Suppressor macrophage treated with lipopolysaccharide for 4 hours (primary cell): Measurements from ENCODE around the gene MYO7A.
"Not testable (repeated sequence)": the region's sequence is repeated elsewhere in the genome, so short reads cannot be mapped to it uniquely, and the experiment has no call there.

Source experiments
- DNase-seq: peaks from one replicate; pipeline ENCODE4 v3.0.0-alpha.2; 2020

MYO7A gene

DNA sequence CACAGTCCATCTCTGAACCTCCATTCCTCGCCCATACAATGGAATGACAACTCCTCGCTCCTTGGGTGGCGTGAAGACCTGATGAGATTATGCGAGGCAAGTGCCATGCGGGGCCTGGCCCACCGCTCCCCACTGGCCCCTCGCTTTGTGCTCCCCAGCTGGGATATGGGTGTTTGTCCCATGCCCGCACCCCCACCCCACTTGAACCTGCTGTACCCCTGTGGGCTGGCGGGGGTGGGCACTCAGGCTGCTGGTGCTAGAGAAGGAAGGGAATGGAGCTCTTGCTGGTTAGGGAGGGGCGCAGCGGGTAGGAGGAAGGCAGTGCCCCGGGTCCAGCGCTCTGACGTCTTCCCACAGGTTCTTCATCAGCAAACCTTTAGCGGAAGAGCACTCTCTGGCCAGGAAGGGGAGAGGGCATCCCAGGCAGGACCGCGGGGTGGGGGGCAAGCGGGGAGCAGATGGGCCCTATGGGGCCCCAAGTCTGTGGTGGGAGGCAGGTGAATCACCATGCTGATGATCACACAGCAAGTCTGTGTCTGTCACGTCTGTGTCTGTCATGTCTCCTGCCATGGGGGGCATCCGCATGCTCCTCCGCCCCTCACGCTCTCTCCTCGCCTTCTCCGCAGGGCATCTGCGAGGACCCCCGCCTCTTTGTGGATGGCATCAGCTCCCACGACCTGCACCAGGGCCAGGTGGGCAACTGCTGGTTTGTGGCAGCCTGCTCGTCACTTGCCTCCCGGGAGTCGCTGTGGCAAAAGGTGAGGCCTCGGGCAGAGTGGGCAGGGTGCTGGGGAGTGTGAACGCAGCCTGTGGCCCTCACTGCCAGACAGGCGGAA lies 34.8 kb upstream of the MYO7A start:
- no peak for DNase-seq

DNA sequence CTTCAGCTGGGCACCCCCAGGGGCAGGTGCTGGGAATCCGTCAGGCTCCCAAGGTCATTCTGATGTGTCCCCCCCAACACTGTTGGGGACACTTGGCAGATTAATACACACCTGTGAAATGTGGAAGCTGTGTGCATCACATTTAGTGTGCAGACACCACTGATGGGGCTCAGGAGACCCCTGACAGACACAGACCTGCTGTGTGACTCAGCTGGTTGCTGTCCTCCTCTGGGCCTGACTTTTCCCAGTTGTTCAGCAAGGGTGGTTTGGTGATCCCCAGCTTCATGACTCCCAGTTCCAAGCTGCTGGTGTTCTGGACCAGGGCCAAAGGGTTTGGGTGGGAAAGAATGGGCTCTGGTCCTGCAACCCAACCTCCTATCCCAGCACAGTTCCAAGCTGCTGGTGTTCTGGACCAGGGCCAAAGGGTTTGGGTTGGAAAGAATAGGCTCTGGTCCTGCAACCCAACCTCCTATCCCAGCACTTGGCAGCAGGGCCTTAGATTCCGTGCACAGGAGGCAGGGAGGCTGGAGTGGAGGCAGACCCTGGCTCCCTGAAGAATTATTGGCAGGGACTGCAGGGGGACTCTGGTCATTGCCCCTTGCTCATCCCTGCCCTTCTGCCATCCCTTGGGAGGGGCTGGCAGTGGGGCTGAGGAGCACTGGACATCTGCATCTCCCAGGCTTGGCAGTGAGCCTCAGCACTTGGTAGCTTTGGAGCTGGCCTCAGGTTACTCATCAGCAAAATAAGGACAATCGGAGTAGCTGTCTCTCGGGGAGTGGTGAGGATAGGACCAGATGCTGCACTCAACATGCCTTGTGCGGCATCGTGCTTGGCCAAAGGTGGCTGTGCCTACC lies 33.8 kb upstream of the MYO7A start:
- DNase-seq = no peak

DNA sequence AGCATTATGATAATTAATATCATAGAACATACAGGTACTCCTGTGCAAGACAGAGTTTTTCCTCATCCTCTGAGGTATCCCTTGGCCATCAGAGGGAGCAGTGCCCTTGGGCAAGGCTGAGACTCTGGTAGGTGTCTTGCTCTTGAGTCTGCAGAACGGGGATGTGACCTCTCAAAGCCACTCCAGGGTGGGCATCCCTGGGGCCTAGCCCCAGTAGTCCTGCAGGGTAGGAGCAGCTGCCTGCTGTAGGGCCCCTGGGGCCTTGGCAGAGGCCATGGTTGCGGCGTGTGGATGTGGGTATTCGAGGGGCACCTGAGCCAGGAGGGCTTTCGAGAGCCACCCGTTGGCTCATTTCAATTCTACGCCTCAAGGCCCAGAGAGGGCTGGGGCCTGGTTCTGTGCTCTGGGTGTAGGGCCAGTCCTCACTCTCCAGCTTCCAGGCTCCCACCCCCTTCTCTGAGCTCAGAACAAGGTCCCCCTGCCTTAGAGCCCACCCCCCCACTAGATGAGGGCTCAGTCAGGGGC lies 33.1 kb upstream of the MYO7A start:
- no peak for DNase-seq

DNA sequence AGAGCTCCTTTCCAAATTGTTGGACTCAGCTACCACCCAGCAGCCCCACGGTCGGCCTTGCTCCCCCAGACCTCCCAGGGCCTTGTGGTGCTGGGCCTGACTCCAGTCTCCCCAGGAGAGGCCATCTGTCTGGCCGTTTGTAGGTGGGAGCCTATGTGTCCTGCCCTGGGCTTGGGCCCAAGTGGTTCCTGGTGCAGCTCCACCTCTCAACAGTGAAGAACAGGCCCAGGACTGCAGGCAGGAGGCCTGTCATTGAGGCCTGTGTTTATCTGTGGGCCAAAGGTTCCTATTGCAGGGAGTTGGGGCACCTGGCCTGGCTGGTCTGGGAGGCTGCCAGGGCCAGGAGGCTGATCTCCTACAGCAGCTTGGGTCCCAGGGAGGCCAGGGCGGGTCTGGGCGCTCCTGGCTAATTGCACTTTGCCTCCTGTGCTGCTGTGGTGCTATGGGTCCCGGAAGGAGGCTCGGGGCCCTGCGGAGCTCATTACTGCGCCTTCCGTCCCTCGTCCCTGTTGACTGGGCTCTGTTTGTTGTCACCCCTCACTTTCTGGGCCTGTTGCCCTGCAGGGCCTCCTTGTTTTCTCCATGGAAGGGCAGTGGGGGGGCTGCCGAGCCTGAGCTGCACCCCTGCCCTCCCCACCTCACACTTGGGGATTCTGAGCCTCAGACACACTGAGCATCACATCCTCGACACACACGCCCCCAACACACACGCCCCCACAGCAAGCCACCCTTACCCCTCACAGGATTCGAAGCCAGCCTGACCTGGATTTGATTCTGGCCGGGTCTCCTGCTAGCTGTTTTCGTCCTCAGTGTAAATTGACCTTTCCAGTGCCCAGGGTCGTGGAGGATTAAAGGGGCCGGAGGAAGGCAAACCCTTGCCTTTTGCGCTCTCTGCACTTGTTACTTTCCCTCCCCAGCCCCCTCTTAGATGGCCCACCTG lies 32.2 kb upstream of the MYO7A start:
- DNase-seq = no peak

DNA sequence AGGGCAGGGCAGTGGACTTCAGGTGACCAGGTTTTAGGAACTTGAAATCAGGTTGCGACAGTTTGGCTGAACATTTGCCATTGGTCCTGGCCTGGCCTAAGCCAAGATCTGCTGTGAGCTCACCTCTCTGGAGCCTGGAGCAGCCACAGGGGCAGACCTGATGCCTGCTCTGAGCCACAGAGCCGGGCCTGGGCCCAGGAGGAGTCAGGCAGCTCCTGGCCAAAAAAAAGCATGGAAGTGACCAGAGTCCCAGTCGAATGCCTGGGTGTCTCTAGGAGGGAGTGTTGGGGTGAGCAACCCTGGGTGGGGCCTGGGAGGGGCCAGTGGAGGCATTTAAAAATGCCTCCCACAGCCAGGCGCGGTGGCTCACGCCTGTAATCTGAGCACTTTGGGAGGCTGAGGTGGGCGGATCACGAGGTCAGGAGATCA lies 31.4 kb upstream of the MYO7A start:
- DNase-seq = no peak

DNA sequence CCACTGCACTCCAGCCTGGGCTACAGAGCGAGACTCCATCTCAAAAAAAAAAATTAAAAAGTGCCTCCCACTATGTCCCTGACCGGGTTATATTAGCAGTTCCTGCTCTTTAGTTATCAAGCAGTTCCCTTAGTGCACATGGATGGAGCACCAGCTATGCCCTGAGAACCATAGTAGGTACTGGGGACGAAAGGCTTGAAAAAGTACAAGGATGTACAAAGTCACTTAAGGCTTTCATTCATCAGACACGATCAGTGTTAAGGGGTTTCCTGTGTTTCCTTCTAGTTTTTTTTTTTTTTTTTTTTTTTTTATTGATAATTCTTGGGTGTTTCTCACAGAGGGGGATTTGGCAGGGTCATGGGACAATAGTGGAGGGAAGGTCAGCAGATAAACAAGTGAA lies 30.9 kb upstream of the MYO7A start:
- not testable (repeated sequence) for DNase-seq

DNA sequence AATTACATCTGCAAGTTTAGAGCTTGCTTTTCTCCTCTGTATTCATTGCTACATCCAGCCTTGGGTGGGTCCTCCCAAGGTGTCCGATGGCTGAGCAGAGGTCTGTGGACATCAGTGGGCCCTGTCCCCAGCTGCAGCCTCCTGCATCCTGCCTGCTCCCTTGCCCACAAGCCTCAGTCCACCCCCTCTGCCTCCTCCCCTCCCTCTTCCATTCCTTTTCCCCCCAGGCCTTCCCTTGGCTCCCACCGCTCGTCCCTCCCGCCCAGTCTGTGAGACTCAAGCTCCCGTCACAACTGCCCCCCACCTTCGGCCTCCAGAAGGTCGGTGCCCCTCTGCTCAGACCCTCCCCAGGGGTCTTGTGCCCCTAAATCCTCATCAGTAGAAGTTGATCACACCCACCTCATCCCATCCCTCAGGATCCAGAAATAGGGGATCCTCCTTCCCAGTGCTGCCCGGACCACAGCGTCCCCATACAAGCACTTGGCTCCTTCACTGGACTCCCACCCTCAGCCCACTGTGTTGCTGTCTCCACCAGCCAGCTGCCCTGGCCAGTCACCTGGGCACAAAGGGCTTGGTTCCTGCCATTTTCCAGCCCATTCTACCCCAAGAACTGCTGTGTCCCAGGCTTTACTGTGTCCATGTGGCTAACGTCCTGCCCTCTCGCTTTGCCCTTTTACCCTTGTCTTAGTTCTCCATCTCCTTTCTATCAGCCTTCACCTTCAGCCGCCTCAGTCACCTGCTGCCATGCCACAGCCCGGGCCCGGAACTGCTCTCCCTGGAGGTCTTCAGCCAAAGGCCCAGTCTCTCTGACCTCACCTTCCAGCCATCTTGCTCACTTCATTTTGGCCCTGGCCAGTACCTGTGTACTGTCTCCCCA lies 27.6 kb upstream of the MYO7A start:
- no peak for DNase-seq

DNA sequence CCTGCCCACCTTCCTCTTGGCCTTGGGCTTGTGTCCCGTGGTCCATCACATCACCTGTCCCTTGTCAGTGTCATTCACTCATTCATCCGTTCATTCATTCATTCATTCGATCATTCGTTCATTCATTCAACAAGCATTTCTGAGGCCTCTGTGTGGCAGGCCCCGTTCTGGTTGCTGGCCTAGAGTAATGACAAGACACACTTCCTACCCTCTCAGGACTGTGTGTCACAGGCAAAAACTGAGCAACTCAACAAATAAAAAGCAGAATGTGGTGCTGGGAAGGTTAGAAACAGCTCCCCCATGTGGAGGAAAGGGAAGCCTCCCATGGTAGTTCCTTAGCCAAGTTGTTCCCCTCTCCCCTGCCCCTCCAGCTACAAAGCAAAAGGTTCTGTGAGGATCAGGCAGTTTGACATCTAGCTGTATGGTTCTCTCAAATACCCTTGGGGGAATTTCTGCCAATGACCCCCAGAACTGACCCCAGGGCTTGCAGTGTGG lies 27.0 kb upstream of the MYO7A start:
- peak; percentile 38 for DNase-seq

DNA sequence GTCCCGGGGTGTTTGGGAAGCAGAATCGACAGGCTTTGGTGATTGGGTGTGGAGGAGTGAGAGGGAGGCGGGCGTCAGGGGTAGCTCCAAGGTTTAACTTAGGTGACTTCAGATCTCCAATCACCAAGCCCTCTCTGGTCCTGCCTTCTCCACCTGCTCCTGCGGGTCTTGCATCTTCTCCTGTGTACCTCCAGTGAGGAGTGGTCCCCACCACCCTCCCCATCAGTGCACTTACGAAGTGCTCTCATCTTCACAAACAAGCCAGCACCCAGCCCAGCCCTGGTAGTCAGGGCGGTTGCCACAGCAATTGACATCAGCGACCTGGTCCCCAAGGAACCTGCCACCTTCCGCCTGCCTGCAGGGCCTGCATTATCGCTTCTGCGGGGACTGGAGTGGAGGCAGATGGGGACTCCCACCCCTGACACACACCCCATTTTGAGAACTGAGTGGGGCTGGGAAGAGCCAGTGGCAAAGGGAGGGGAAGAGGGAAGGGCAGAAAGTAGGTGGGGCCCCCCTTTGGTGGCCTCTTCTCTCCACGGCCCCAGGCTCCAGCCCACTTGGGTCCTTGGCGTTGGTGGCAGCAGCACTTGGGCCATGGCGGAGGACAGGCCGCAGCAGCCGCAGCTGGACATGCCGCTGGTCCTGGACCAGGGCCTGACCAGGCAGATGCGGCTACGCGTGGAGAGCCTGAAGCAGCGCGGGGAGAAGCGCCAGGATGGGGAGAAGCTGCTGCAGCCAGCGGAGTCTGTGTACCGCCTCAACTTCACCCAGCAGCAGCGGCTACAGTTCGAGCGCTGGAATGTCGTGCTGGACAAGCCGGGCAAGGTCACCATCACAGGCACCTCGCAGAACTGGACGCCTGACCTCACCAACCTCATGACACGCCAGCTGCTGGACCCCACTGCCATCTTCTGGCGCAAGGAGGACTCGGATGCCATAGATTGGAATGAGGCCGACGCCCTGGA lies 25.5 kb upstream of the MYO7A start, which contains the start of gene OMP:
Gene OMP (plus strand): TSS at position 595 of the 965 bp plus-strand sequence. CDS start 0 bp downstream, at position 595.
- DNase-seq = no peak

DNA sequence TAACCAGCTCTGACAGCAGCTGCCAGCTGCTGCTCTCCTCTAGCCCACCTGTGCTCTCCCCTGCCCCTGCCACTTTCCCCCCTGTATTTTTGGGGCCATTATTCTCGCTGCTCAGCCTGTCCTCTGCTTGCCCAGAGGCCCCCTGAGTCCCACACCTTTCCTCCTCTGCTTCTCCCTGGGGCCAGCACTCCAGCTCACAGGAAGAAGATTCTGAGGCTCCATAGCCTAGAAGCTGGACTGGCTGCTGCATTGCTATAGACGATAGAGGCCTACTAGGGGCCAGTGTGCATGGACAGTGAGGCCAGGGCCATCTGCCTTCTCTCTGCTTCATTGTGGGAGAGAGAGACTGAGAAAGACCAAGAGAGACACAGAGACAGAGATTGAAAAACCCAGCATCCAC lies 24.7 kb upstream of the MYO7A start:
- DNase-seq = no peak

DNA sequence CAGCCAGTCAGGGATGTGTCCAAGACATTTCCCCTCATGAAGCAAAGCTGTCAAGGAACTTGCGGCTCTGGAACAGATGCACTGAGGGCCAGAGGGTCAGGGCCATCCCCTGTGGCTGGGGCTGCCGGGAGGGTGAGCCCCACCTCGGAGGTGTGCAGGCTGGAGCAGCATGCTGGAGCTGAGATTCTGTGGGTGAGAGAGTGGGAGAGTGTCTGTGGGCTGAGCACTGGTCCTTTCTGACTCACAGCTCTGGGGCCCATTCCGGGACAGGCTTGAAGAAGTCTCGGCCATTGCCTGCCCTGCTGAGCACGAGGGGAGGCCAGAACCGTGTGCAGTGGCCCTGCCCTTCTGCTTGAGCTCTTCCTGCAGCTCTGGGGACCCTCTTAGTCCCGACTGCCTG lies 23.3 kb upstream of the MYO7A start:
- no peak for DNase-seq

DNA sequence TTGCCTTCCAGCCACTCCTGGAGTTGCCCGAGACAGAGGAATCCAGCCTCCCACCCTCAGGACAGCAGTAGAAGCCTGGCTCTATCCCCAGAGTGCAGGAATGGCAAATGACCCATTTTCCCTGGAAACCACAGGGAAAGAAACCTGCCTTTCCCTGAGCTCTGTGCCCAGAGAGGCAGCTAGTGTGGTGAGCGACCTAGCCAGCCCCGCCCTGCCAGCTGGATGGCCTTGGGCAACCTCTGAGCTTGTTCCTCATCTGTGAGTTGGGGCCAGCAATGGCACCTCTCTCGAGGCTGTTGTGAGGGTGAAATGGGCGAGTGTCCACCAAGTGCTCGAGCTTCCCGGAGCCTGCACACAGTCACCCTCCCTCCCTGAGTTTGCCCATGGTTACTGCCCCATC lies 21.7 kb upstream of the MYO7A start:
- peak; percentile 10 for DNase-seq

DNA sequence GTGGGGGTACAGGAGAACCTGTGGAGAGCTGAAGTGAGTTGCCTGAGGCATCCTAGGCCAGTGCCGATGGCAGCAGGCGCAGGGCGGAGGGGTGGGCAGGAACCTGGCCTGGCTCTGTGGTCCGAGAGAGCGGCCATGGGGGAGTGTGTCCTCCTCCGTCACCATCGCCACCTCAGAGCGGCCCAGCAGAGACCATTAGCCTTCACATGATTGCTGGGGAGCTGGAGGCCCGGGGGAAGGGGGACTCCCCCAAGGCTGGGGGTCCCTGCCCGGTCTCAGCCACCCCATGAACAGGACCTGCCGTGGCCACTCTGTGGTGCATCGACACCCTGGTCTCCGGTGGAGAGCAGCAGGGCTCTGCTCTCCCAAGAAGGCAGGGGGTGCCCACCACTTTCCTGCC lies 21.3 kb upstream of the MYO7A start:
- DNase-seq = no peak

DNA sequence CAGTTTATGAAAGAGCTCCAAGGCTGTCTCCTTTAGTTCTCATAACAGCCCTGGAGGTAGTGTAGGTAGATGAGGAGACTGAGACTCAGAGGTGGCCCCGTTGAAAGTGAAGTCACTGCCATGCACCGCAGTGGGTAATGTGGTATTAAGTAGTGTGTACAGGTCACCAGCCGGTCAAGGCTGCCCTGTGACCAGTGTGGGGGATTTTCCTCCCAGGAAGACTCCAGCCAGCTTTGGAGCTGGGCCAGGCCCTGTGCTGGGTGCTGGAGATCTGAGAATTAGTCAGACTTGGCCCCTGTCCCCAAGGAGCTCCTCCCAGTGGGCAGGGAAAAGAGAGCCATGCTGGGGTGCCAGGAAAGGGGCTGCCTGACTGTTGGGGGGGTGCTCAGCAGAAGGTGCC lies 20.1 kb upstream of the MYO7A start:
- DNase-seq = no peak

DNA sequence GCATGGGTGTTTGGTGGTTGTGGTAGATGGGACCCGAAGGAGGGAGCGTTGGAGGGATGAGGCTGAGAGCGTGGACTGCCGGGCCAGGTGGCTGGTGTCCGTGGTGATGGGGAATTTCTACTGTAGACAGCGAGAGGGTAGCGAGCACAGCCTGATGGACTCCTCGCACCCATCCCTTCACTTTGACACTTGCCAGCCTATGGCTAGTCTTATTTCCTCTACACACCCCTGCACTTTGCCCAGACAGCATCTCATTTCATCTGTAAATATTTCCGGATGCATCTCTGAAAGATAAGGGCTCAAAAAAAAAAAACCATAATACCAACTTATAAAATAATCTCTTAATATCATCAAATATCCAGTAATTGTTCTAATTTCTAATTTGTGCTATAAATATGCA lies 19.6 kb upstream of the MYO7A start:
- no peak for DNase-seq

DNA sequence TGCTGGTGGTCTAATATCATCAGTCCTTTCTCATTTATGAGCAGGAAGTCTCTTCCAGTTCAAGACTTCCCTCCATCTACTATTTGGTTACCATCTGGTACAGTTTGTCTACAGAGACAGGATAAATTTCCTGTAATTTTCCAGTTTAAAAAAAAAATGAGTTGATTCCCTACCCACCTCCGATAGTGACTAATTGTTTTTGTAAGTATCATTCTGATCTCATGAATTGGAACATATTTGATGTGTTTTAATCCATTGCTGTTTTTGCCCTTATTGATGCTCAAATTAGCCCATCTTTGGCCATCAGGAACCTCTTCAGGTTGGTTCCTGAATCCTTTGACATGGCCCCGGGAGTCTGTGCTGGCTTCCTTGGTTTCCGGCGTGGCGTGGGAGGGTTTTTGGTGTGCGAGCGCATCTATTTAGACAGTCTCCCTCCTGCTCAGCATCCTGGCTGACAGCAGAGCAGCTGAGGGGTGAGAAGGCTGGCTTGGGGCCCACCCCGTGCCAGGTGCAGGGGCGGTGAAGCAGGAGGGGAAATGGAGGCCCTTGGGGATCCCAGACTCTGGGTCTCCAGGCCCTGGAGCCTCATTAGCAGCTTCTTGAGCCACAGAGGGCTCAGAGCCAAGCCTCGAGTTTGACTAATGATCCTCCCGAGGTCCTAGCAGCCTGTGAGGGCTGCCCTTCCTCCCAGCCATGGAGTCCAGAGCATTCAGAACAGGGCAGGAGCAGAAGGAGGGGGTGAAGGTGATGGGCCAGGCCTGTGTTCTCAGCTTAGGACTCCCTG lies 18.6 kb upstream of the MYO7A start:
- DNase-seq = no peak

DNA sequence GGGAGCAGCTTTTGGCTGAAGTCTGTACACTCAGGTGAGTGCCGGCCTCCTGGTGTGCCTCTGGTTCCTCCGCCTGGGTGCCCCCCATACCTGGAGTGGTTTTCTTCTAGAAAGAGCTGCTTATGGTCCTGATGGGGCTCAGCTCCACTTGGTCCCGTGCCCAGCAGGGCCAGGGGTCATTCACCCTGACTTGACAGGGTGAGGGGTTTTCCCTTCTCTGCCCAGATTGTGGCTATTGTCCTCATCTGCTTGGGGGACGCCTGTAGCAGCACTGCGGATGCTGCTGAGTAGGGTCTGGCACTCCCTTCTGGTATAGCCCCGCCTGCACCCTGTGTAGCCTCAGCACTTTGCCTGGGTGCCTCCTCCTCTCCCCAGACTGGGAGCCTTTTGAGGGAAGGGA lies 17.2 kb upstream of the MYO7A start:
- DNase-seq = no peak

DNA sequence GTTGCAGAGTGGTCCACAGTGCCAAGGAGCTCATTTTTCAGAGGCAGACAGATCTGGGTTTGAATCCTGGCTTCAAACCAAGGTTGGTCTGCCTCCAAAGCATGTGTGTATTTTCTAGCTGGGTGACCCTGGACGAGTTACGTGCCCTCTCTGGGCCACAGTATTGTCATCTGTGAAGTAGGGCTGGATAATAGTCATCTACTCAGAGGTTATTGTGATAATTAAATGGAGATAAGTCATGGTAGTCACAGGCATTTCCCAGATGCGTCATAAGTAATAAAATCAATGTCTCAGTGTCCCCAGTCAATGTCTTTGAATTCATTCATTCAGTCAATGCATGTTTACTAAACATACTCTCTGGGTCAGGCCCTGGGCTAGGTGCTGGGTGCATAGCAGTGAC lies 16.8 kb upstream of the MYO7A start:
- DNase-seq = no peak

DNA sequence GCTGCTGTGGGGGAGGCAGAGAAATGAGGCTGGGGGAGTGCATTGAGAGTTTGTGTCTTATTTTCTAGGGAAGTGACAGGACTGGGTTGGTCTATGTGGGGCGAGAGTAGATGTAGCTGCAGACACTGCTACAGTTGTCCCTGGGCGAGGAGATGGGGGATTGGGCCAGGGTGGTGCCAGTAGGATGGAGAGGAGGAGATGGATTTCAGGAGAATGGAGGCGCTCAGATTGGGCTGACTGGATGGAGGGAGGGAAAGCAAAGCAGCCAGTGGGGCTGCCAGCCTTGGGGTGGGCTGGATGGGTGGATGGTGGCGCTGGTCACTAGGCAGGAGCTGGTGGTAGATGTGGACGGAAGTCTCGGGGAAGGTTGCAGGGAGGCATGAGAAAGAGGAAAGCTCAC lies 16.1 kb upstream of the MYO7A start:
- DNase-seq = no peak
